DND-41 (cell line): Measurements from ENCODE around the gene MGME1.

Source experiments
- ATAC-seq: fragments of 200-7000 bp; cut with Tn5 transposase; 3 replicates; pipeline ENCODE4 v1.9.1; 2021; ENCODE audit warnings: low read depth; ENCODE audit not compliant: insufficient read depth
- DNase-seq: peaks from one replicate; pipeline ENCODE4 v3.0.0-alpha.2; 2020
- H2AFZ ChIP-seq: 2 replicates; pipeline ENCODE4 v1.6.0; 2012; ENCODE audit warnings: low read depth, low read length
- H3K27ac ChIP-seq: 2 replicates; pipeline ENCODE4 v1.5.1; 2012; ENCODE audit warnings: low read length, inconsistent platforms
- H3K27me3 ChIP-seq: fragments of 200-600 bp; sonication (generic); 2 replicates; pipeline ENCODE4 v1.6.0; 2012; ENCODE audit warnings: low read length, mild to moderate bottlenecking, inconsistent platforms; ENCODE audit not compliant: insufficient read depth, poor library complexity
- H3K36me3 ChIP-seq: 2 replicates; pipeline ENCODE4 v1.5.1; 2012; ENCODE audit warnings: low read length, inconsistent platforms; ENCODE audit not compliant: insufficient read depth
- H3K4me1 ChIP-seq: 2 replicates; pipeline ENCODE4 v1.5.1; 2012; ENCODE audit warnings: mild to moderate bottlenecking, low read length; ENCODE audit not compliant: insufficient read depth
- H3K4me2 ChIP-seq: 2 replicates; pipeline ENCODE4 v1.6.0; 2012; ENCODE audit warnings: mild to moderate bottlenecking, moderate library complexity, low read length, inconsistent platforms; ENCODE audit not compliant: insufficient read depth
- H3K4me3 ChIP-seq, 2 experiments: fragments of 200-600 bp in 1 of 2; shearing (Covaris generic) in 1 of 2; 2 replicates each; pipeline ENCODE4 v1.5.1; 2012 to 2016; ENCODE audit warnings: inconsistent platforms in 2 of 2, low read length in 2 of 2, mild to moderate bottlenecking in 2 of 2, low read depth in 1 of 2, moderate library complexity in 1 of 2
- H3K79me2 ChIP-seq: 2 replicates; pipeline ENCODE4 v1.6.0; 2012; ENCODE audit warnings: low read length, inconsistent platforms; ENCODE audit not compliant: insufficient read depth
- H3K9ac ChIP-seq: 2 replicates; pipeline ENCODE4 v1.6.0; 2012; ENCODE audit warnings: low read depth, mild to moderate bottlenecking, inconsistent platforms, low read length, moderate library complexity
- H3K9me3 ChIP-seq: 2 replicates; pipeline ENCODE4 v1.5.1; 2012; ENCODE audit warnings: low read length, moderate library complexity, mild to moderate bottlenecking, inconsistent platforms; ENCODE audit not compliant: insufficient read depth, severe bottlenecking
- H4K20me1 ChIP-seq: 2 replicates; pipeline ENCODE4 v1.6.0; 2012; ENCODE audit warnings: low read length; ENCODE audit not compliant: insufficient read depth
- CTCF ChIP-seq: IDR thresholded peaks from 2 replicates; pipeline ENCODE4 v1.5.1; 2012; ENCODE audit warnings: borderline replicate concordance, low read length, moderate library complexity, mild to moderate bottlenecking; ENCODE audit not compliant: poor library complexity, severe bottlenecking; ENCODE audit errors: extremely low read depth
- EZH2 ChIP-seq: IDR thresholded peaks from 3 replicates; pipeline ENCODE4 v1.6.1; 2012; ENCODE audit warnings: borderline replicate concordance, low read depth, mild to moderate bottlenecking, moderate library complexity, low read length, inconsistent platforms; ENCODE audit not compliant: severe bottlenecking

MGME1 gene

DNA sequence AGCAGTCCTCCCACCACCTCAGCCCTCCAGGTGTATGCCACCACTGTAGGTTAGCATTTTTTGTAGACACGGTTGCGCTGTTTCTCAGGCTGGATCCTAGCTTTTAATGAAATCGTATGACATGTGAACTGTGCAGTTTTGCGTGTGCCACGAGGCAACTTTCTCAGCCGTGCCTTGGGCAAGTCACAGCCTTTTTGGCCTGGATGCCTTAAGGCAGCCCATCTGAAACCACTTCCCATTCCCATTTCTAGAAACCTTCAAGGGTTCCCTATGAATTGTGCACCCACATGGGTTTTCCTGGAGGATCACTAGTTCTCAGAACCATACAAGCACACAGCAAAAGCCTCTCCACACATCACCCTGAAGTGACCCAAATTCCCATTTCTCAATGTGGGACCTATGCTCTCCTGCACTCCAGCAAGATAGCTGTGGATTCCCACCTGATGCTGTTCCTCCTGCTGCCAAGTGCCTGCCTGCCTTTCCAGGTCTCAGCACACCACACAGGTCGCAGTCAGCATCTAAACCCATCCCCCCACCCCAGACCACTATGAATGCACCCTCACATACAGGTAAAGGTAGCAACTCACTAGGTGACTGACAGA is 29.1 kb upstream of the MGME1 start:
- ATAC-seq (peak; percentile 30; the same call in 2 of the 3 replicates), DNase-seq (peak; percentile 28)
- Histone ChIP-seq H3K27ac (no peak overlapping the region), H3K4me1 (no peaks in the 10 kb centered on the region), H3K4me3 (no peak overlapping the region), H4K20me1 (peaks cover 44% of the 10 kb centered on the region), H3K79me2 (no peaks in the 10 kb centered on the region), H2AFZ (no peak overlapping the region), H3K27me3 (no peaks in the 10 kb centered on the region), H3K36me3 (peaks cover 45% of the 10 kb centered on the region), H3K9me3 (no peaks in the 10 kb centered on the region), H3K9ac (no peak overlapping the region), H3K4me2 (no peak overlapping the region)
- TF ChIP-seq EZH2: no peak

DNA sequence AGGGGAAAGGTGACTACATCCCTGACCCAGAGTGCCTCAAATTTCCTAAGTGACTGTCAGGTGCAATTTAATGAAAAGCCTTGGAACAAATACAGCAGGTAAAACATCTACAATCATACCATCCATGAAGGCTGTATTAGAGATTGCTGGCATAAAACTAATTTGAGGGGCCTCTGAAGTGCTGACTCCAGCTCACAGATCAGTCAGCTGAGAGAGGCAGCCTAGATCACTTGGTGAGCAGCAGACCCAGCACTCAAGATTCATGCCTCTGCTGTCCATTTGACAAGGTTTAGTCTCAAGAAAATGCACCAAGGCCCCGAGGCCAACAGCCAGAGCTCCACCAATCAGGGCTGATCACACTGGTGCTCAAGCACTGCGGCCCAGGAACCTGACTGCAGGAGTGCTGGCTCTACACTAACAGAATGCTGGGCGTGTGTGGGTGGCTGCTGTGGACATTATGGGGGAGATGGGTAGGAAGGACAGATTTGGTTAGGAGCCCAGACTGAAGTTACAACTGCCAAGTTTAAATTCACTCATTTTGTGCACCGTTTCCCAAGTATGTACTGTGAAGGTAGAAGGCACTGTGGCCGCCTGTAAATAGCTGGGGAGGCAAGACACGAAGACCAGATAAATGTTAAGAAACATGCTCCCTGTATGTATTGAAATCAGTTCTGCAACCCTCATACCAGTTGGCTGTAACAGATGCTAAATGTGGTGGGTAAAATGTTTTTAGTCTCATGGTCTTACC is 28.4 kb upstream of the MGME1 start:
- H3K4me2 ChIP-seq: no peak overlapping the region

DNA sequence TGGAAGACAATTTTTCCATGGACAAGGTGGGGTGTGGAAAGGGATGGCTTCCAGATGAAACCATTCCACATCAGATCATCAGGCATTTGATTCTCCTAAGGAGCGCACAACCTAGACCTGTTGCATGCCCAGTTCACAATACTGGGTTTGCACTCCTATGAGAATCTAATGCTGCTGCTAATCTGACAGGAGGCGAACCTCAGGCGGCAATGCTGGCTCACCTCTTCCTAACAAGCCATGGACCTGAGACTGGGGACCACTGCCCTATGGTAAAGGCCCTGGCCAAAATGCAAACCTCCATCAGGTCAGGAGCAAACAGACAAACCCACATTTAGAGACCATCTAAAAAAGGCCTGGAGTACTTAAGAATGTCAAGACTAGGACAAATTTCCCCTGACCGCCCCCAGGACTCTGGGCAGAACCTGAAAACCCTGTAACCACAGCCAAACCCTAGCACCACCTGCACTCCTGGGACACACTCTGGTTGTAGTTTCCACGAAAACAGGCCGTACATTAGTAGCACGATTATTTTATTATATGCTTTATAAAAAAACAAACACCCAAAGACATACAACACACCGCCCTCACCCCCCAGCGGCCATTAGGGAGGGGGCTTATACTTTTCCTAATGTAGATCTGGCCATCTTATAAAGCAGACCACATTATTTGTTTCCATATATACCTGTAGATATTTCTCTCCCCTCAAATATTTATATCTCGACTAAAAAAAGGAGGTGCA is 27.6 kb upstream of the MGME1 start:
- Histone ChIP-seq H2AFZ (no peak overlapping the region), H3K27me3 (no peaks in the 10 kb centered on the region), H3K79me2 (peaks cover 3% of the 10 kb centered on the region; the same call in 1 of the 2 replicates), H3K27ac (no peak overlapping the region), H3K4me2 (no peak overlapping the region), H3K36me3 (peaks cover 60% of the 10 kb centered on the region), H4K20me1 (peaks cover 58% of the 10 kb centered on the region), H3K9ac (no peak overlapping the region), H3K9me3 (no peaks in the 10 kb centered on the region), H3K4me3 (no peak overlapping the region), H3K4me1 (no peaks in the 10 kb centered on the region)
- TF ChIP-seq EZH2 (no peak), CTCF (no peak)
- DNase-seq (no peak), ATAC-seq (no peak)

More for the DNA sequence above, 28.4 kb upstream of the MGME1 start:
- H3K36me3 ChIP-seq: peaks cover 51% of the 10 kb centered on the region
- no peak overlapping the region for H3K27ac ChIP-seq
- no peaks in the 10 kb centered on the region for H3K27me3 ChIP-seq
- no peaks in the 10 kb centered on the region for H3K79me2 ChIP-seq
- H4K20me1 ChIP-seq: peaks cover 50% of the 10 kb centered on the region
- TF ChIP-seq CTCF: no peak
- TF ChIP-seq EZH2: no peak
- H3K4me3 ChIP-seq: no peak overlapping the region
- peak; percentile 4; the same call in 1 of the 3 replicates for ATAC-seq
- H2AFZ ChIP-seq: no peak overlapping the region
- no peaks in the 10 kb centered on the region for H3K4me1 ChIP-seq
- no peaks in the 10 kb centered on the region for H3K9me3 ChIP-seq
- no peak overlapping the region for H3K9ac ChIP-seq
- no peak for DNase-seq

GRCh38 chr20:17941826-17942196 is 27.0 kb upstream of the MGME1 start:
- Histone ChIP-seq H3K36me3 (peaks cover 65% of the 10 kb centered on the region), H3K9ac (no peak overlapping the region), H3K4me3 (no peak overlapping the region), H2AFZ (no peak overlapping the region), H3K79me2 (peaks cover 8% of the 10 kb centered on the region; the same call in 1 of the 2 replicates), H3K4me2 (no peak overlapping the region), H3K27ac (no peak overlapping the region), H3K27me3 (no peaks in the 10 kb centered on the region), H3K4me1 (no peaks in the 10 kb centered on the region), H4K20me1 (peaks cover 63% of the 10 kb centered on the region), H3K9me3 (no peaks in the 10 kb centered on the region)
- TF ChIP-seq CTCF (no peak), EZH2 (no peak)
- no peak for DNase-seq
- ATAC-seq: no peak
